A673 (cell line): Measurements from ENCODE around the gene ASTL. TPM values are rescaled to one million over a fixed set of nuclear protein-coding genes. Genes with fewer than 3 reads are reported as not detected.
"Not testable (repeated sequence)": the region's sequence is repeated elsewhere in the genome, so short reads cannot be mapped to it uniquely, and the experiment has no call there.

Experiments used
- BruUV-seq: library from RNA; stranded (reverse); fragments of 400-500 nt; replicated peaks from 2 replicates; lab custom pipeline; 2021; lab: Mats Ljungman, UMichigan
- CTCF ChIA-PET: fragments of 300-600 bp; sonication (Branson Sonifier 250); formaldehyde crosslinking; loops from one replicate; lab custom pipeline; 2022; ENCODE audit warnings: antibody characterized with exemption; lab: Charles Lee
- POLR2A ChIA-PET: fragments of 300-600 bp; sonication (Branson Sonifier 250); formaldehyde crosslinking; loops from one replicate; lab custom pipeline; 2022; ENCODE audit warnings: antibody characterized with exemption; ENCODE audit not compliant: low non-redundant PET; lab: Charles Lee
- DNase-seq: peaks from one replicate; pipeline ENCODE4 v3.0.0-alpha.2; 2015; ENCODE audit warnings: low spot score
- H3K27ac ChIP-seq: fragments of 200-600 bp; sonication (generic); 2 replicates; pipeline ENCODE4 v1.5.1; 2016; ENCODE audit warnings: mixed run types, low read depth, mild to moderate bottlenecking, mixed read lengths, antibody characterized with exemption, low read length; ENCODE audit not compliant: poor library complexity, severe bottlenecking
- H3K27me3 ChIP-seq: fragments of 200-600 bp; sonication (generic); replicated peaks from 2 replicates; pipeline ENCODE4 v1.6.1; 2017; ENCODE audit warnings: mixed run types, low read depth, mild to moderate bottlenecking, mixed read lengths, antibody characterized with exemption, low read length; ENCODE audit not compliant: insufficient read depth, poor library complexity
- H3K36me3 ChIP-seq: fragments of 200-600 bp; sonication (generic); 2 replicates; pipeline ENCODE4 v1.6.1; 2016; ENCODE audit warnings: mixed run types, mild to moderate bottlenecking, mixed read lengths, antibody characterized with exemption, low read length; ENCODE audit not compliant: insufficient read depth, poor library complexity, severe bottlenecking
- H3K4me1 ChIP-seq: fragments of 200-600 bp; sonication (generic); 2 replicates; pipeline ENCODE4 v1.6.1; 2017; ENCODE audit warnings: mixed run types, mild to moderate bottlenecking, mixed read lengths, antibody characterized with exemption, low read length; ENCODE audit not compliant: insufficient read depth, poor library complexity, severe bottlenecking
- H3K4me3 ChIP-seq: fragments of 200-600 bp; sonication (generic); 2 replicates; pipeline ENCODE4 v1.5.1; 2016; ENCODE audit warnings: low read depth, mixed run types, mild to moderate bottlenecking, mixed read lengths, low read length; ENCODE audit not compliant: poor library complexity, severe bottlenecking
- H3K9me3 ChIP-seq: fragments of 200-600 bp; sonication (generic); 2 replicates; pipeline ENCODE4 v1.6.1; 2016; ENCODE audit warnings: mixed run types, low read depth, mild to moderate bottlenecking, mixed read lengths, antibody characterized with exemption, low read length; ENCODE audit not compliant: poor library complexity, severe bottlenecking
- EZH2 ChIP-seq: fragments of 200-600 bp; sonication (generic); IDR thresholded peaks from 2 replicates; pipeline ENCODE4 v1.6.1; 2017; ENCODE audit warnings: borderline replicate concordance, low read depth, mild to moderate bottlenecking, mixed read lengths, antibody characterized with exemption, low read length; ENCODE audit not compliant: poor library complexity, severe bottlenecking
- intact Hi-C: fragments of 100-400 bp; cut with micrococcal nuclease; formaldehyde crosslinking; loops from one replicate; pipeline ENCODE4 v1.10.0; 2022; ENCODE audit not compliant: unreplicated experiment
- total RNA-seq: library from RNA; stranded (reverse); gene quantifications from 2 replicates; pipeline ENCODE4 v1.2.3, GENCODE V29; 2021
- TF ChIP-seq, protein P1 (sequence below): fragments of 300-800, 200-600 bp; sonication (generic); conservative IDR thresholded peaks from 2 replicates; pipeline ENCODE4 v1.5.1; 2017; ENCODE audit warnings: low read depth, mild to moderate bottlenecking, antibody characterized with exemption, low read length, moderate library complexity, mixed read lengths

ASTL gene
- total RNA-seq, 1 experiment from 2014 or later, result not detected

DNA sequence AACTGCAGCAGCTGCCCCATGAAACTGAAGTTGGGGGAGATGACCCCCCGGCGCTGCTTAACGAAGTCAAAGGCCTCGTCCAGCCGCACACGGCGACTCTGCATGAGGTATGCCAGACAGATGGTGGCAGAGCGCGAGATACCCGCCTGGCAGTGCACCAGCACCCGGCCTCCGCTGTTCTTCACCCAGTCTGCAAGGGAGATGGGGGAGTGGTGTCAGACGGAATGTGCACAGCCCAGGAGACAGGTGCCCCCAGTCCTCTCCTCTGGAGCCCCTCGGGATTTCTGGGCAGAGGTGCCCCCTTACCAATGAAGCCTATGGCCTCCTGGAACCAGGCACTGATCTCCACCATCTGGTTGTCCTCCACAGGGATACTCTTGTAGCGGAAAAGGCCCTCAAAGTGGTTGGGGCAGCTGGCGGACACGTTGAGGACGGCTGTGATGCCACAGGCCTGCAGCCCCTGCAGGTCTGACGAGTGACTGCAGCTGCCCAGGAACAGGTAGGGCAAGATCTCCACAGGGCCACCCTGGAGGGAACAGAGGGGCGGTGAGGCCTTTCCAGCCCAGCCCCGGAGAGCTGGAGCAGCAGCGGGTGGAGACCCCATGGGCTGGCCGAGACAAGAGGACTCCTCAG is 5.7 kb upstream of the ASTL start:
- no peaks in the 10 kb centered on the region for H3K27me3 ChIP-seq
- H3K4me1 ChIP-seq, result peaks cover 9% of the 10 kb centered on the region
- ChIA-PET CTCF (interaction anchor here (1.5 kb wide), 1 partner anchor 30 kb away, joined by 3 read pairs; no protein-coding TSS in a partner anchor), POLR2A (no interaction called here)
- no peak for TF ChIP-seq EZH2
- no peak overlapping the region for H3K4me3 ChIP-seq
- H3K36me3 ChIP-seq, result no peaks in the 10 kb centered on the region
- no peak overlapping the region for H3K27ac ChIP-seq
- no TSS peak for BruUV-seq
- no peaks in the 10 kb centered on the region for H3K9me3 ChIP-seq
- no peak for DNase-seq
- intact Hi-C loops, result no loop called here

DNA sequence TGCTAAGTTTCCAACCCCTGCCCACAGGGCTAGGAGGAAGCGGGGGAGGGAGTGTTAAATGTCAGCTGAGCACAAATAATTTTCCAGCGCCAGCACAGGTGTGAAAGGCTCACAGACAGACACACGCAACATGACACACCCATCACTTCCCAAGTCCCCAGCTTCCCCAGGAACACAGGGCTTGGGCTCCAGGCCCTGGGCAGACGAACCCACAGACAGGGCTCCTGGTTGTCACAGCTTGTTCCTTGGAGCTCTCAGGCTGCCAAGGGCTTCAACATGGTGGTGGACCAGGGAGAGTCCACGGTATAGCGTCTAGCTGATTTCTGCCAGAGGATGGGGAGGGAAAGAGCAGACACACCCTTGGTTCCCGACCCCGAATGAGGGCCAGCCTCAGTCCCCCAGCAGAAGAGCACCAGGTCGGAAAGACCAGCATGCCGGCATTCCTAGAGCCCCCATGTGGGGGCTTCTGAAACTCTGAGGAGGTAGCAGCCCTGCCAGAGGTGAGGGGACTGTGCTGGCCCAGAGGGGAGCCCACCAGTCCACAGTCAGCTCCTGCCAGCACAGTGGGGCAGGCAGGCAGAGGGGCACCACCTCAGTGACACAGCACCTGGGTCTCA is 5.0 kb upstream of the ASTL start:
- TSS peak; percentile 37 for BruUV-seq
- CTCF ChIA-PET, result interaction anchor here (1.5 kb wide), 1 partner anchor 31 kb away, joined by 3 read pairs; no protein-coding TSS in a partner anchor
- no peaks in the 10 kb centered on the region for H3K27me3 ChIP-seq
- POLR2A ChIA-PET, result no interaction called here
- peaks cover 5% of the 10 kb centered on the region for H3K4me1 ChIP-seq
- no peaks in the 10 kb centered on the region for H3K9me3 ChIP-seq
- DNase-seq, result no peak
- intact Hi-C loops, result no loop called here
- TF ChIP-seq, protein P1, sequence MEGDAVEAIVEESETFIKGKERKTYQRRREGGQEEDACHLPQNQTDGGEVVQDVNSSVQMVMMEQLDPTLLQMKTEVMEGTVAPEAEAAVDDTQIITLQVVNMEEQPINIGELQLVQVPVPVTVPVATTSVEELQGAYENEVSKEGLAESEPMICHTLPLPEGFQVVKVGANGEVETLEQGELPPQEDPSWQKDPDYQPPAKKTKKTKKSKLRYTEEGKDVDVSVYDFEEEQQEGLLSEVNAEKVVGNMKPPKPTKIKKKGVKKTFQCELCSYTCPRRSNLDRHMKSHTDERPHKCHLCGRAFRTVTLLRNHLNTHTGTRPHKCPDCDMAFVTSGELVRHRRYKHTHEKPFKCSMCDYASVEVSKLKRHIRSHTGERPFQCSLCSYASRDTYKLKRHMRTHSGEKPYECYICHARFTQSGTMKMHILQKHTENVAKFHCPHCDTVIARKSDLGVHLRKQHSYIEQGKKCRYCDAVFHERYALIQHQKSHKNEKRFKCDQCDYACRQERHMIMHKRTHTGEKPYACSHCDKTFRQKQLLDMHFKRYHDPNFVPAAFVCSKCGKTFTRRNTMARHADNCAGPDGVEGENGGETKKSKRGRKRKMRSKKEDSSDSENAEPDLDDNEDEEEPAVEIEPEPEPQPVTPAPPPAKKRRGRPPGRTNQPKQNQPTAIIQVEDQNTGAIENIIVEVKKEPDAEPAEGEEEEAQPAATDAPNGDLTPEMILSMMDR, result no peak
- no peak for TF ChIP-seq EZH2
- H3K36me3 ChIP-seq, result no peaks in the 10 kb centered on the region
- no peak overlapping the region for H3K4me3 ChIP-seq
- no peak overlapping the region for H3K27ac ChIP-seq

- POLR2A ChIA-PET, result no interaction called here
Observed at GRCh38 chr2:96142217-96143113, 4.2 kb upstream of the ASTL start.

DNA sequence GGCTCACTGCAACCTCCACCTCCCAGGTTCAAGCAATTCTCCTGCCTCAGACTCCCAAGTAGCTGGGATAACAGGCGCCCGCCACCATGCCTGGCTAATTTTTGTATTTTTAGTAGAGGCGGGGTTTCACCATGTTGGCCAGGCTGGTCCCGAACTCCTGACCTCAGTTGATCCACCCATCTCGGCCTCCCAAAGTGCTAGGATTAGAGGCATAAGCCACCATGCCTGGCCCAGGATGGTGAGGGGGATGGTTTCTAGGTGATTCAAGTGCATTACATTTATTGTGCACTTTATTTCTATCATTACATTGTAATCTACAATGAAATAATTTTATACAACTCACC is 3.3 kb upstream of the ASTL start:
- DNase-seq, BruUV-seq, intact Hi-C loops, H3K4me1 ChIP-seq, H3K36me3 ChIP-seq, H3K4me3 ChIP-seq, CTCF ChIA-PET, H3K27ac ChIP-seq, H3K27me3 ChIP-seq, H3K9me3 ChIP-seq, POLR2A ChIA-PET: not testable (repeated sequence)

More at GRCh38 chr2:96142217-96143113, 4.2 kb upstream of the ASTL start:
- H3K27ac ChIP-seq, result no peak overlapping the region
- H3K27me3 ChIP-seq, result no peaks in the 10 kb centered on the region
- H3K36me3 ChIP-seq, result no peaks in the 10 kb centered on the region
- BruUV-seq, result no TSS peak
- TF ChIP-seq EZH2, result no peak
- TF ChIP-seq, protein P1, result no peak
- H3K4me1 ChIP-seq, result no peaks in the 10 kb centered on the region
- H3K4me3 ChIP-seq, result no peak overlapping the region
- intact Hi-C loops, result no loop called here
- CTCF ChIA-PET, result interaction anchor here (1.5 kb wide), 1 partner anchor 32 kb away, joined by 3 read pairs; no protein-coding TSS in a partner anchor
- no peaks in the 10 kb centered on the region for H3K9me3 ChIP-seq
- DNase-seq, result no peak
